Measurements from ENCODE around the gene ABCB8. TPM values are rescaled to one million over a fixed set of nuclear protein-coding genes. Genes with fewer than 3 reads are reported as not detected.

ABCB8 gene
- total and polyA plus RNA-seq, 12 donors = 16.7 to 42.2 (median 24.6) TPM

DNA sequence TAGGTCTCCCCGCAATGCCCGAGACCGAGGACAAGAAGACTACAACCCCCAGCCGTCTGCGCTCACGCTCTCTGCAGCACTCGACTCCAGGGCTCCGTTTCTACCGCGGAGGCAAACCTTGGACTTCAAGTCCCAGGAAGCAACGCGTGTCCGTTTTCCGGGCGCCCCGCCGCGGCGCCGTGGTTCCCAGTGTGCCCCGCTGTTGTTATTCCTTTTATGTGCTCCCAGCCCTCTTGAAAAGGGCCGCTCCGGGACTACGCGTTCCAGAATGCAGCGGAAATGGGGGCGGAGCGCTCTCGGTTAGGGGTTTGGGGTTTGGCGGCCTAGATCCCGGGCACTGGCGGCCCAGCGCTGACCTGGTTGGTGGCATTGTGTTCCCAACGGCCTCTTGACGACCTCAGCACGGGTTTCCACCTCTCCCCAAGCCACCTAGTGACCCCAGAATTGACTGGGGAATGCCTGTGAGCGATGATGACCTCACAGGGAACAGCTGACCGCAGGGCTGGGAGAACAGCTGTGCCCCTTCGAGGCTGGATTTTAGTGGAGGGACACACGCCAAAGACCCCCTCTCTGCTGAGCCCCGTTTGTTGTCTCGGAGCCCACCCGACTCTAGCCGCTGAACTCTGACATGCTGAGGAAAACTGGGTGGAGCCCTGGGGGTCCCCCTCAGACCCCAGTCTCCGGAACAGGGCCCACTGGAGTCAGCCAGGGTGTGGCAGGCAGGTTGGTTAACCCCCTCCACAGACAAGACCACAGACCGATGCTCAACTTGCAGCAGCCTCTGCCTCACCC is 29.9 kb downstream of the ABCB8 start:
- ATAC-seq (peak; percentile 89 to 93 (median 90)), DNase-seq (peak; percentile 98 to 99)
- intact Hi-C loops (cut with DNase I) = loop anchor here in 7 of 10 donors (1.0 to 10.0 kb wide), 6 partner anchors 23 to 57 kb away; partner anchors contain the start of genes FASTK (in 5 of the 7), ABCB8 (in 2 of the 7) and AGAP3 (in 1 of the 7)
- peaks cover 0 to 12% (median 0%) of the 10 kb centered on the region in 9 donors for H3K36me3 ChIP-seq
- peak overlapping the region; percentile 94 to 98 (median 97) for H3K27ac ChIP-seq
- H3K27me3 ChIP-seq = no peaks in the 10 kb centered on the region
- TF ChIP-seq, protein P1, sequence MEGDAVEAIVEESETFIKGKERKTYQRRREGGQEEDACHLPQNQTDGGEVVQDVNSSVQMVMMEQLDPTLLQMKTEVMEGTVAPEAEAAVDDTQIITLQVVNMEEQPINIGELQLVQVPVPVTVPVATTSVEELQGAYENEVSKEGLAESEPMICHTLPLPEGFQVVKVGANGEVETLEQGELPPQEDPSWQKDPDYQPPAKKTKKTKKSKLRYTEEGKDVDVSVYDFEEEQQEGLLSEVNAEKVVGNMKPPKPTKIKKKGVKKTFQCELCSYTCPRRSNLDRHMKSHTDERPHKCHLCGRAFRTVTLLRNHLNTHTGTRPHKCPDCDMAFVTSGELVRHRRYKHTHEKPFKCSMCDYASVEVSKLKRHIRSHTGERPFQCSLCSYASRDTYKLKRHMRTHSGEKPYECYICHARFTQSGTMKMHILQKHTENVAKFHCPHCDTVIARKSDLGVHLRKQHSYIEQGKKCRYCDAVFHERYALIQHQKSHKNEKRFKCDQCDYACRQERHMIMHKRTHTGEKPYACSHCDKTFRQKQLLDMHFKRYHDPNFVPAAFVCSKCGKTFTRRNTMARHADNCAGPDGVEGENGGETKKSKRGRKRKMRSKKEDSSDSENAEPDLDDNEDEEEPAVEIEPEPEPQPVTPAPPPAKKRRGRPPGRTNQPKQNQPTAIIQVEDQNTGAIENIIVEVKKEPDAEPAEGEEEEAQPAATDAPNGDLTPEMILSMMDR (IDR thresholded peaks at IDR 0.05) = peak in 1 of 9 donors; percentile 18
- H3K9me3 ChIP-seq = no peaks in the 10 kb centered on the region
- WGBS, 2 donors = 1 to 2% methylated on average over 46 of the region's 46 CpGs
- peak overlapping the region; percentile 22 to 95 (median 88) for H3K4me3 ChIP-seq
- H3K4me1 ChIP-seq = peaks cover 33 to 55% (median 50%) of the 10 kb centered on the region in 9 donors

DNA sequence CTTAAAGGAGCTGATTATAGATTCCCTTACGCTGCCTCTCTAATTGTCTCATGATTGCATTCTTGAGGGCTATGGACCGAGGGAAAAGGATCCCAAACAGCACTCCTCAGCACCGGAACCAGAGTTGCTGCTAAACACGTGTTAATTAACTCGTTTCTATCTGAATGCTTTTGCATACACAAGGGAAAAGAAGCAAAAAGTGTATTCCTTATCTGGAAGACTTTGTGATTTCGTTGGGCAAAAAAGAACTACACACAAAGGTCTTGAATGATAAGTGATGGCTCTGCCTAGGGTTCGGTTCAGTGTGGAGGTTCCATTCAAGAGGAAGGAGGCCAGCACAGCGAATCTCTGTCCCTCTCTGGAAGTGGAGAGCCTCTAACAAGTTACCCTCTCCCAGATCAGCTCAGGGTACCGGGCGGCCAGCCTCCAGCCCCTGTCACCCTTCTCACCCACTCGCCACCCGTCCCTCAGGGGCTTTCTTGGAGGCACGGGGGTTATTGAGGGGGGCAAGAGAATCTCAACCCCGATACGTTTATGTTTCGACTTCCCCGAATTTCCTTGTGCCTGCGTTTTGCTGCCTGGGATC is 30.6 kb downstream of the ABCB8 start:
- no peaks in the 10 kb centered on the region for H3K9me3 ChIP-seq
- peak overlapping the region; percentile 94 to 98 (median 97) for H3K27ac ChIP-seq
- TF ChIP-seq, protein P1 (IDR thresholded peaks at IDR 0.05) = no peak
- H3K4me1 ChIP-seq = peaks cover 34 to 60% (median 55%) of the 10 kb centered on the region in 9 donors
- peaks cover 0 to 9% (median 0%) of the 10 kb centered on the region in 9 donors for H3K36me3 ChIP-seq
- H3K4me3 ChIP-seq = peak overlapping the region; percentile 70 to 95 (median 88)
- WGBS, 2 donors = 4 to 7% methylated on average over 18 of the region's 18 CpGs
- ATAC-seq (no peak), DNase-seq (no peak)
- intact Hi-C loops (cut with DNase I) = loop anchor here in 8 of 10 donors (1.0 to 10.0 kb wide), 6 partner anchors 22 to 56 kb away; partner anchors contain the start of genes FASTK (in 5 of the 8), ABCB8 (in 3 of the 8) and AGAP3 (in 1 of the 8)
- H3K27me3 ChIP-seq = no peaks in the 10 kb centered on the region

DNA sequence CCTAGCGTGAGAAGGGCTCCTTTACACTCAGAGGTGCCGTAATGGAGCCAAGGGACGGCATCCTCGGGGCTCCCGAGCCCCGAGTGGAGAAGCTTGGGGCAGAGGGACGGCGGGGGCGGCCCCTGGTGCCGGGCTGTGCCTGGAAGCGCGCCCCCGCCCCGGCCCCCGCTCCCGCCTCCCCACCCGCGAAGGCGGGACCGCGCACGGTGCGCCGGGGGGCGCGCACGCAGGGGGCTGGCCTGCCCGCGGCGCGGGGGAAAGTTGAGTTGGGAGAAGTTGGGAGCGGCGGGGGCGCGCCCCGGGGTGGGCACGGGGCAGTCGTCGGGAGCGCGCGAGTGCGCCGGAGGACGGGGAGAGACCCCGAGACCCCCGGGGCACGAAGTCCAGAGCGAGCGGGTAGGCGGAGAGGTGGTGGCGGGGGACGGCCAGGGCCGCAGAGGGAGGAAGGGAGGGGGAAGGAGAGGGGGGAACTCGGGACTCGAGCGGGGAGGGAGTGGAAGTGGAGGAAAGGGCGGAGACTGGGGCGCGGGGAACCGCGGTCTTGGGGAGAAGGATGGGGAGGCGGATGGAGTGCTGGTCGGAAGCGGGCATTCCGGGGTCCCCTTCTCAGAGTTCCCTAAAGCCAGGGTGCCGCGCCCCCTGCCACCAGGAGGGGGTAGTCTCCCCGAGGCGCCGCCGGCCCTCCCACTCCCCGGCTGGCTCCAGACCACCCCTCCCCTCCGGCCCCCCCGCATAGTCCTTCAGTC is 31.3 kb downstream of the ABCB8 start, which contains the start of gene SLC4A2:
Gene SLC4A2, plus strand, starts transcription at position 223 of the 746 bp plus-strand sequence. CDS start 2,399 bp downstream, outside the sequence.
- intact Hi-C loops (cut with DNase I) = loop anchor here in 8 of 10 donors (1.0 to 10.0 kb wide), 7 partner anchors 21 to 55 kb away; partner anchors contain the start of genes FASTK (in 5 of the 8), ABCB8 (in 2 of the 8) and AGAP3 (in 1 of the 8)
- peaks cover 34 to 60% (median 55%) of the 10 kb centered on the region in 9 donors for H3K4me1 ChIP-seq
- peak within 1 kb of the TSS; percentile 94 to 98 (median 97) for H3K27ac ChIP-seq
- no peaks in the 10 kb centered on the region for H3K27me3 ChIP-seq
- 1% methylated on average over 61 to 75 of the region's 75 CpGs for WGBS, 2 donors
- peaks cover 0 to 15% (median 3%) of the 10 kb centered on the region in 9 donors for H3K36me3 ChIP-seq
- DNase-seq (peak; percentile 84 to 86), ATAC-seq (peak; percentile 56 to 76 (median 63))
- H3K4me3 ChIP-seq = peak within 1 kb of the TSS; percentile 70 to 95 (median 88)
- H3K9me3 ChIP-seq = no peaks in the 10 kb centered on the region
- TF ChIP-seq, protein P1 (IDR thresholded peaks at IDR 0.05) = peak; percentile 15 to 72 (median 57)
